HG03442 (cell line): ENCODE data around the gene XPR1.

Experiments used
- ATAC-seq: cut with Tn5 transposase; IDR thresholded peaks from one replicate; pipeline ENCODE4 v1.9.1; 2021; ENCODE audit warnings: mild to moderate bottlenecking, moderate library complexity; ENCODE audit not compliant: unreplicated experiment

The XPR1 gene

GRCh38 chr1:180925471-180926051, 293.7 kb downstream of the XPR1 start:
- ATAC-seq: no peak

- ATAC-seq: no peak
These were observed 294.6 kb downstream of the XPR1 start for GRCh38 chr1:180926164-180926981.

GRCh38 chr1:180927348-180927747, 295.5 kb downstream of the XPR1 start:
- ATAC-seq: no peak

- ATAC-seq: no peak
These were observed 296.0 kb downstream of the XPR1 start for GRCh38 chr1:180927841-180928240.

GRCh38 chr1:180928331-180929230, 296.8 kb downstream of the XPR1 start:
- ATAC-seq: no peak

GRCh38 chr1:180929389-180929788, 297.6 kb downstream of the XPR1 start:
- ATAC-seq: no peak

GRCh38 chr1:180930687-180931086, 298.9 kb downstream of the XPR1 start:
- no peak for ATAC-seq

- no peak for ATAC-seq
These were observed 299.7 kb downstream of the XPR1 start for GRCh38 chr1:180931529-180931928.

GRCh38 chr1:180932378-180932777, 300.6 kb downstream of the XPR1 start:
- no peak for ATAC-seq

GRCh38 chr1:180933141-180933540, 301.3 kb downstream of the XPR1 start:
- no peak for ATAC-seq

- ATAC-seq: no peak
These were observed 302.7 kb downstream of the XPR1 start for GRCh38 chr1:180934563-180934962.

- ATAC-seq: no peak
These were observed 303.7 kb downstream of the XPR1 start for GRCh38 chr1:180935326-180936109.

- no peak for ATAC-seq
These were observed 304.5 kb downstream of the XPR1 start for GRCh38 chr1:180936110-180937011.

- no peak for ATAC-seq
These were observed 305.2 kb downstream of the XPR1 start for GRCh38 chr1:180937012-180937372.

GRCh38 chr1:180937624-180938225, 305.9 kb downstream of the XPR1 start:
- ATAC-seq: no peak

- ATAC-seq: no peak
These were observed 307.4 kb downstream of the XPR1 start for GRCh38 chr1:180939073-180939710.

- ATAC-seq: no peak
These were observed 307.9 kb downstream of the XPR1 start for GRCh38 chr1:180939711-180940103.
